NCI-H2196 treated with DMSO at 0.1 percent for 48 hours (cell line): ENCODE data around the gene MED31.
"Not testable (repeated sequence)": the region's sequence is repeated elsewhere in the genome, so short reads cannot be mapped to it uniquely, and the experiment has no call there.

Experiments
- DNase-seq: peaks from one replicate; lab custom pipeline; 2025; ENCODE audit not compliant: unreplicated experiment; lab: John Stamatoyannopoulos, UW

MED31 gene

DNA sequence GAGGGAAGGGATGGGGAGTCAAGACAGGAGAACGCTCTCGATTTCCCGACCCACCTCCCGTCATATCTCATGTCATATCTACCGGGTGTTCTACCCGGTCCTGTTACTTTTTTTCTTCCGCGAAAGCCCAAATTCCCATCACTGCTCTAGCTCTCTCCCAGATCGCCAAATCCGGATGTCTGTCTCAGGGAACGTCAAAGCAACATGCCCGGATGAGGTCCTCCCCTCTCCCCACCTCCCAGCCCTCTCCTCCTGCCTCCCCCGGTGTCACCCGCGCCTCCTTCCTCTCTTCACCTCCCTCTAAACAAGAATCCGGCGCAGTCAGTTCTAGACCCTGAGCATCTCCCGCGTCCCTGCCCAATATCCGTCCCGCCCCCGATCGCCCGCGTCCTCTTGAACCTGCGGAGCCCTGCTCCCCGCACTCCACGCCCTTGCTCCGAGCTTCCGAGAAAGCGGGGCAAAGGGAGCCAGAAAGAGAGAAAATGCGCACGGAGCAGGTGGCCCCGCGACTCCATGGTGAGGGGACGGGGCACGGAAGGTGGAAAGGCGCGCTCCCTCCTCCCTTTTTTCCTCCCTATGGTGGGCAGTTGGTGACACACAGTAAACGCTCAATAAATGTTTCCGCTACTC lies 4.4 kb upstream of the MED31 start:
- DNase-seq: not testable (repeated sequence)

DNA sequence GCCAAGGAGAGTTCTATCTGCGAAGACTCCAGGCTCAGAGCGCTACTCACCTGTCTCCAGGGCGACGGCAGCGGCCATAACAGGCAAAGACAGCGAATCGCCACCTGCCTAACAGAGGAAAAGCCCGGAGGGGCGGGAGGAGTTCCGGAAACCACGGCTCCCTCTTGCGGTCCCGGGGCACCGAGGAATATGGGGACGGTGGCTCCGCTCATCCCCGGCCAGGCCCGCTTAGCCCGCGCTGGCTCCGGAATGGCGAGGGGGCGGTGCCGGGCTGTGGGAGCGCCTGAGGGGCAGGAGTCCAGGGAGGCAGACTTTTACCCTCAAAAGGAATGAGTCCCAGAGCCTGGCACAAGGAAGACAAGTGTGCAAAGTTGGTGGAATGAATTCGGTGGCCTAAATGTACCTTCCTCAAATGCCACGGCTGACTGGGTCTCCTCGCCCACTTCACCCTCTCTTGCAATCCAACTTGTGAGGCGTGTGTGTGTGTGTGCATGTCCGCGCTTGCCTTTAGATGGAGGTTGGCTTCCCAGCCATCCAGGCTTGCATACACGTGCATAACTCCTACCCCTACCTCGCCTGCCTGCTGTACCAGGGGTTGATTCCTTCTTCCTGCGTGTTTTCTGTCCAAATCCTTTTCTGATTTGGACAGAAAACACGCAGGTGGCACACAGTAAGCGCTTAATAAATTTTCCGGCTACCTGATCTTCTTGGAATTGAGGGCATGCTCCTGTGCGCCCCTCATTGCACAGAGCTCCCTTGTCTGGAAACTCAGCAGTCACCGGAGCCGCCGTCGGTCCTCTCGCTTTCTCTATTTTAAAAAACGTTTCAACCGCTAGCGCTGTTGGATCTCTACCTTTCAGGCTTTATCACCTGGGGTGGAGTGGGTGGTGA lies 3.7 kb upstream of the MED31 start:
- peak; percentile 27 for DNase-seq

DNA sequence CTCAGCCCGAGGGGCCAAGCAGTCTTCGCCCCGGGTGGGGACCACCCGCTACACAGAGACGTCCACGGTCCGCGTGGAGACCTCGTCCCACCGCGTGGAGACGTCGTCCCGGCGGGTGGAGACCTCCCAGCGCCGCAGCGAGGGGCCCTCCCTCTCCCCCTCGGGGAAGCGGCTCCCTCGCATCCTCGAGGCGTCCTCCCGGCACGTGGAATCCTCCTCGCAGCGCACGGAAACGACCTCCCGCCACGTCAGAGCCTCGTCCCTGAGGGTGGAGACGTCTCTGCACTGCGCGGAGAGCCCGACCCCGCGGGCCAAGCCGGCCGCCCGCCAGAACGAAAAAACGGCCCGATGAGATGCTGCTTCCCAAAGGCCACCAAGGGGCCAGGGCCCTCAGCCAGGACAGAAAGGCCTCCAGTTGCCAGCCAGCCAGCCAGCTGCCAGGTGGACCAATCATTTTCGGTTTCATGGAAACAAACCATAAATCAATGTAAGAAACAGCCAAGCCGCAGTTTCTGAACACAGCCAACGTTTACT lies 581 bp upstream of the MED31 start:
- no peak for DNase-seq

DNA sequence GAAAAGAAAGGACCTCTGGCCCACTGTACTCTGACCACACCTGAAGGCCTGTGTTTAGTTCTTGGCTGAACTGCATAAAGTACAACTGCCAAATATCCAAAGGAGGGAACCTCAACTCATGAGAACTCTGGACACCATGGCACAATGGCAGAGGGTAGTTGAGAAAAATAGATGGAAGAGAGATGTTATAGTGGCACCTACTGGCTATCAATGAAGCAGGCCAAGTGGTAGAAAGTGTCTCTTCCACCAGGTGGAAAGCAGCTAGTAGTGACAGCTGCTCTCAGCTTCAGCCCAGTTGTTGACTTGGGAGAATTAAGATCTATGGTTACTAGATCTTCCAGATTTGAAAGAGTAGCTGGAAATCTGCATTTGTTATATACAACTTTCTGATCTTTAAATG lies 3.2 kb downstream of the MED31 start:
- peak; percentile 7 for DNase-seq

DNA sequence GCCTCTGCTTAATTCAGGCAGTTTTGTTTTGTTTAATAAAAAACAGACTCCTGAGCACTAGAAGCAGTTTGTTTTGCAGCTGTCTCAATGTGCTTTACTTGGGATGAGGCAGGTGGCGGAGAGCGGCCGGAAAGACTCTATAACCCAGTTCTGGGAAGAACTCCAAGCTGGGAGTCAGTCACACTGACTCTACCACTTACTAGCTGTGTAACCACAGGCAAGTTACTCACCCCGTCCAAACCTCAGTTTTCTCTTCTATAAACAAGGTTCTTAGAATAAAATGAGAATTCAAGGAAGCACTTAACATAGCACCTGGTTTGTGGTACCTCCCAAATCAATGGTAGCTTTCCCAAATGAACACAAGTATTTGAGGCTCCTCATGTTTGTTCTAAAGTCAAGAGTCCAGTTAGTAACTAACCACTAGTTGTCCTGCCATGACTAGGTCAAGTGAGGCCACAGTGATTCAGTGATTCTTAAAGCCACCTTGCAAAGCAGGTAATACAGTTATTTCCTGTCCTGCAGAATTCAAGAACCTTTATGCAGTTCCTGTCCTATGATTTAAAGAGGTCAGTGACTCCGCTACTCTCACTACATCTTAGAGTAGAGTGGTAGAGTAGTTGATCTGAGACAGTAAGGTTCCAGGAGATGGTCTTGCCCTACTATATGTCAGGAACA lies 7.8 kb downstream of the MED31 start:
- DNase-seq: peak; percentile 18

DNA sequence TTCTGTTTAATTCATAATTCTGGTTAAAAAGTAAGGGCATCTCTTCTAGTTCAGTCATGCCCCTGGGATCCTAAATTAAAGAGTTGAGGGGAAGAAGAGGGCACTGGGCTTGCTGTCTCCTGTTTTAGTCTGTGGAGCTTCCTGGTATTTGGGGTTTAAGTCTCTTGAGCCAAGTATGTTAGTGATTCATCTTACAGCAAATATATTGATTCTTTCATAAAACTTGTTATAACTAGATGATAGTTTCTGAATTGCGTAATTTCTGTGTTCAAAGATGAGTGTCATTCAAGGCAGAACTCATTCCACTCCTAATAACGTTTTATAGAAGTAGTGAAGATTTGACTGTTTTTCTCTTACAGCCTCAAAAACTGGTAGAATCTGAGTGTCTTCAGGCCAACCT lies 8.8 kb downstream of the MED31 start:
- no peak for DNase-seq

DNA sequence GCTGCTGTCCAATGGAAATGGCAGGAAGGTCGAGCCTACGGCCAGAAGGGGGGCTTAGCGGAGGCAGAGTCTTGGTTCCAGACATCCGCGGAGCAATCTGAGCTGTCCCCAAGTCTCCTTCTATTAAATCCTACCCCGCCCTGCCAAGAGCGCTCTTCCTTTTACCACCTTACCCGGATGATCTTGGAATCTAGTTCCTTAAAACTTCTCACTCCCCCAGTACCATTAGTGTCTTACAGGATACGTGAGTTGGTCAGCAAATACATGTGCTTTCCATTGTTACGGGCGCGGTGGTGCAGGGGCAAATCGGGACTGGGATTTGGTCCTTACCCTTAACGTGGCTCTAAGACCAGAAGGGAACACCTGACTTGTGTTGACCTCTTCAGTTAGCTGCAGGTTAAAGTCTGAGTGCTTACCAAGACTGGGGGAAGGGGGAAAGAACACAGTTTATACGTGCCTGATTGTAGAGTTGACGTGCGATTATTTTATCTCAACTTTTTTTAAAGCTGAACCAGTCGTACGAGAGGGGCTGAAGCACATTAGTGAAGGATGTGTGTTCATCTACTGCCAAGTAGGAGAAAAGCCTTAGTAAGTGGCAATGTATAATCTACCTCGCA lies 10.1 kb downstream of the MED31 start:
- no peak for DNase-seq

DNA sequence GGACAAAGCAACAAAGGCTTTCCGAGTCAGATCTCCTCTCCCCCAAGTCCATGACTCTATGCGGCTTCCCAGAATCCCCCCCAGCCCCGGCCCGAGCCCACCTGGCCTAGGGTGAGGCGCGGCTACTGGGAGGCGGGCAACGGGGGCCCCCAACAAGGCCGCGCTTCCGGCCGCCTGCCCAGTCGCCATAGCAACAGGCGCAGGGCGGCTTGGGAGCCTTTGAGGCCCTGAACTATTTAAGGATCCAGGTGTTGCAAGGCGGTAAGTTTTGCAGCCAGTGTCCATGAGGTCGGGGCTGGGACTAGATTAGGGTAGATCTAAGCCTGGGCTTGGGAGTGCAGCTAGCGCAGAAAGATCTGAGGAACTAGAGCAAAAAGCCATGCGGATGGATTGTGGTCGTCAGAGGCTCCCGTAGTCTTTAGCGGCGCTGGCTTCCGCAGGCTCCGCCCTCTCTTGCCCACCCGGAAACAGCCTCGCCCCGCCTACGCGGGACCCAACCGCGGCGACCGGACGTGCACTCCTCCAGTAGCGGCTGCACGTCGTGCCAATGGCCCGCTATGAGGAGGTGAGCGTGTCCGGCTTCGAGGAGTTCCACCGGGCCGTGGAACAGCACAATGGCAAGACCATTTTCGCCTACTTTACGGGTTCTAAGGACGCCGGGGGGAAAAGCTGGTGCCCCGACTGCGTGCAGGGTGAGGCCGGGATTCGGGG lies 10.7 kb downstream of the MED31 start, which contains the start of the genes KIAA0753 and TXNDC17:
Gene KIAA0753 (minus strand): TSS at position 176 of the 711 bp plus-strand sequence. CDS start 5,608 bp downstream, outside the sequence.
Gene TXNDC17 (plus strand): TSS at position 525 of the 711 bp plus-strand sequence. CDS start 23 bp downstream, at position 548.
- DNase-seq: peak; percentile 62

DNA sequence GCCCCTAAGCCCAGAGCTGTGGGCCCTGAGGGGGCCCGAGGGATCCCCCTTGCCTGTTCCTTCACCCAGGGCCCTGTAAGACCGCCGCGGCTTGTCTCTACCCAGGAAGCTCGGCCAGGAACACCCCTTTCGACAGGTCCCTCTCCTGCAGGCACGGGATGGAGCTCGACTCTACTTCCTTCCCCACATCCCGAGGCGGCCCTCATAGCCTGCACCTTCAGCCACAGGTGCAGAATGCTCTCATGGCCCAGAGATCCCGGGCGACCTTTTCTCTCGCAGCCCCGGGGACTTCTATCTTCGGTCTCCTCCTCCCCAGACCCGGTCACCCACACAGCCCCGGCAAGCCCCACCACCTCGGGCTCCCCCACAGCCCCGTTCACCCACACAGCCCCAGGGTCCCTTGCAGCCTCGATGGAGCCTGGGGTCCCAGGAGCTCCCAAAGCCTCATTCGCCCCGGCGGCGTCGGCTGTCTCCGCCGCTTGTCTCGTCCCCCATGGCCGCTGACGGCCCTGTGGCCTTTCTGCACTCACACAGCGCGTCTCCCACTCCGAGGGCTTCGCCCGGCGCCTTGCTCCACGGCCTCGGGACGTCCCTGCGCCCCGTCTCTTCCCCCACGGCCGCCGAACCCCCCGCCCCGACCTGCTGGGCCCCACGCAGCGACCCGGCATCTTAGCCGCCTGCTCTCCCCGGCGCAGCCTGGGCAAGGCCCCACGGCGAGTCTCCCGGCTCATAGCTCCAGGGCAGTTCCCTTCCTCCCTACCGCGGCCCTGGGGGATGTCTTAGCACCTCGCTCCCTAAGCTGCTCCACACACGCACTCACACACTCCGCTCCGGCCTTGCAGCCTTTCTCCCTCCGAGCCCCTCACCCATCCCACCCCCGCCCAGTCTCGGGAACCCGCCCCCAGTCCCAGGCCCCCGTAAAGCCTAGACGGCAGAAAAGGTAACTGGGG lies 11.5 kb downstream of the MED31 start:
- no peak for DNase-seq

DNA sequence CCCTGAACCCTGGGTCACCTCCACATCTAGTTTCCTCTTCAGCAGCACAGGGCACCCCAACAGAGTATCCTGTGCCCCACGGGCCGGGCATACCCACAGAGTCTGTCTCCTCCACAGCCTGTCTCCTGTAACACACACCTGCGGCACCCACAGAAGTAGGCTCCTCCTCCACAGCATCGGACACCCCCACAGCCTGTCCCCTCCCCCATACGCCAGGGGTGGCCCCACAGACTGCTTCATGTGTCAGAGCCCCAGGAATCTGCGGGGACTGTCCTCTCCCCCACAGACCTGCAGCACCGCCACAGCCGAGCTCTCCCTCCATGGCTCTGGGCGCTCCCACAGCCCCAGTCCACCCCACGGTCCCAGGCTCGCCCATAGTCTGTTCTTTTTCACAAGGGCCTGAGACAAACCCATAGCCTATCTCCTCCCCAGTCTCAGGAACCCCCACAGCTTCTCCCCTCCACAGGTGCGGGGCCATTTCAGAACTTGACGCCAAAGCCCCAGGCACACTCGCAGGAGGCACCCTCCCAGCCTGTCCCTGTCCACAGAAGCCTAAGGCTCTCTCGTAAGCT lies 12.3 kb downstream of the MED31 start:
- DNase-seq: no peak

DNA sequence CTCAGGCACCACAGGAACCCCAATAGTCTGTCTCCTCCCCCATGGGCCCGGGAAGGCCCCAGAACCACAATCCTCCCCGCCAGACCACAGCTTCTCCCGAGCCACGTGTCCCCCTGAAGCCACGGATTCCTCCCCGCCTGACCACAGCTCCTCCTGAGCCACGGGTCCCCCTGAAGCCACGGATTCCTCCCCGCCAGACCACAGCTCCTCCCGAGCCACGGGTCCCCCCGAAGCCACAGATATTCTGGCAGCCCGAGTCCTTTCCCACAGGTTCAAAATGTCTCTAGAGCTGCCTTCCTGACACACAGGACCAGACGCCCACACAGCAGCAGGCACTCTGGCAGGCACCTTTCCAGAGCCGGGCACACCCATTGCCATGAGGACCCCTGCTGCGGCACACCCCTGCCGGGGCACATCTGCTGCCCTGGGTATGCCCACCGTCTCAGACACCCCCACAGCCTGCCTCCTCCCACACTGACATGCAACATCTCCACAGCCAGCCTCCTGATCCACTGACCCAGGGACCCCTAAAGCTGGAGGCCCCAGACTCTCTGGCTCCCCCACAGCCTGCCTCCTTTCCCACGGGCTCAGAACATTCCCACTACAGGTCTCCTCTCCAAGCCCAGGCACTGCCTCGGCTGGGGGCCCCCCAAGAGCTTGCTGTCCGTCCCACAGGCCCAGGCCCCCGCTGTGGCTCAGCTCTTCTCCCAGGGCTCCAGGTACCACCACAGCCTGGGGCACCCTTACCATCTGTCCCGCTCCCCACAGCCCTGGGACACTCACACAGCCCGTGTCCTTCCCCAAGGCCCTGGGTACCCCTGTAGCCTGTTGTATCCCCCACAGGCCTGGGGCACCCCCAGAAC lies 13.1 kb downstream of the MED31 start:
- no peak for DNase-seq

DNA sequence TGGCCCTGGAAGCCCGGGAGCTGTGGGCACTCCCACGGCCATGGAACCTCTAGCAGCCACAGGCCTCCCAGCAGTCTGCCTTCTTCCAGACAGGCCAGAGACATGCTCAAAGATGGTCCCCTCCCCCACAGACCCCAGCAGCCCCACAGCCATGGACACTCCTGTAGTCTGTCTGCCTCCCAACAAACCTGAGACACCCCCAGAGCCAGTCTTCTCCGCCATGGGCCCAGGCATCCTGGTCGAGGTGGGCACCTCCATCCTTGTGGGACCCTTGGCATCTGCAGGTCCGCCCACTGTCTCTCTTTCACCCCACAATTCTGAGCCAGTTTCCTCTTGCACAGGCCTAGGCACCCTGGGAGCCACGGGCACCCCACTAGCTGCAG lies 14.0 kb downstream of the MED31 start:
- no peak for DNase-seq

DNA sequence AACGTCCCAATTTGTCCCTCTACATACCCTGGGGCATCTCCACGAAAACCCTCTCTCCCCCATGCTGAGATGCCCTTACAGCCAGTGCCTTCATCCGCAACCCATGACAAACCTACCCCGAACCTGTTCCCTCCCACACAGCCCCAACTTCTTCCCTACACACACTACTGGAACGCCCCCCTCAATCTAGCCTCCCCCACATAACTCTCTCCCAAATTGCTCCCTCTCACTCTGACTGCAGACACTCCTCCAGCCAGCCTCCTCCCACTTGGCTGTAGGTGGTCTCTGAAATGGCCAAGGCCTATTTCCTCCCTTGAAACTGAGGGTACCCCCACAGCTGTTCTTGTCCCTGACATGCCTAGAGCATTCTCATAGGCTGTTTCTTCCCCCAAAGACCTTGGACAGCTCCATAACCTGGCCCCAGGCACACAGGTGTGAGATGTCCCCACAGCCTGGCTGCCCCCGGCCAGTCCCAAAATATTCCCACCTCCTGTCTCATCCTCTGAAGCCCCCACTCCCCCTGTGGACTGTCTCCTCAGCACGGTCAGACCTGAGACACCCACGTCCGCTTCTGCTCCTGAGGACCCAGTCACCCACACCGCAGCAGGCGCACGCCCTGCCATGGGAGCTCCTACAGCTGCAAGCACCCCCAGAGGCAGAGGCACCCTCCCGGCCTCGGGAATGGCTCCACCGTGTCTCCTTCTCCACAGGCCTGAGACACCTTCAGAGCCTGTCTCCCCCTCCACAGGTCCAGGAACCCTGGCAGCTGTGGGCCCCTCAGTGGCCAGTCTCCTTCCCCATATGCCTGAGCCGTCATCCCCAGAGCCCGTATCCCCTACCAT lies 14.6 kb downstream of the MED31 start:
- no peak for DNase-seq

DNA sequence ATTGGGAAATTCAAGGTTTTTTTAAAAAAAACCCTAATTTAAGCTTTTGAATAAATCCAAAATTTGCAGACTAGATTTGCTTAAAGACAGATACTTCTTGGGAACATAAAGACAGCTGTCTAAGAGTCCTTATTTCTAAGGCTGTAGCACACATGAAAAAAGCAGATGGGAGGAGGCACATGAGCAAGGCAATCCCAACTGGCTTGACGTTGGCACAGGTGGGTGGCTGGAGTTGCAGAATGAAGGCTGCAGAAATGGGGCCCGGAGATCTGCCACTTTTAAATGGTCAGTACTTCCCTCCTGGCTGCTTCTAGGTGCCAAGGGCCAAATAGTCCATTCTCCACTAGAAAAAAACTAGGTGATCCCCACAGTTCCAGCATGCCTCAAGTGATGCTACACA lies 15.3 kb downstream of the MED31 start:
- no peak for DNase-seq

DNA sequence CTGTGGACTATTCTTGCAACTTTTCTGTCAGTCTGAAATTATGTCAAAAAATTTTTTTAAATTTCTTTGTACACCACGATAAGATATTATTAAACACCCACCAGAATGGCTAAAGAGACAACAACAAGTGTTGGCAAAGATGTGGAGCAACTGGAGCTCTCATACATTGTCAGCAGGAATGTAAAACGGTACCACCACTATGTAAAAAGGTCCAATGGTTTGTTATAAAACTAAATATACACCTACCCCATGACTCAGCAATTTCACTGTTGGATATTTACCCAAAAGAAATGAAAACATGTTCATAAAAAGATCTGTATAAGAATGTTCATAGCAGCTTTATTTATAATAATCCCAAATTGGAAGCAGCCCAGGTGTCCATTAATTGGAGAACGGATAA lies 18.1 kb downstream of the MED31 start:
- no peak for DNase-seq

DNA sequence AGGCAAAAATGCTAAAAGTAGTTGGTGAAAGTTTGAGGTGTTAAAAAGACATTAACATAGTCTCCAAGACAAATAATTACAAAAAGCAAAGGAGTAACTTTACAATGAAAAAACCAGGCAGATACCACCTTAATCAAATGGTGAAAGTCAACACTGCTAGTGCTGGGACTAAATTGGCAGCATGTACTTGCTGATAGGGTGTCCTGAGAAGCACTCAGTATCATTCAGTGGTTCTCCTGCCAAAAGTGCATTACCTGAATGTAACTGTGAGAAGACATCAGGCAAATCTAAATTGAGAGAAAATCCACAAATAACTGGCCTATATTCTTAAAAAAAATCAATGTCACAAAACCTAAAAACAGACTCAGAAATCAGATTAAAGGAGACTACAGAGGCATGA lies 18.9 kb downstream of the MED31 start:
- no peak for DNase-seq

DNA sequence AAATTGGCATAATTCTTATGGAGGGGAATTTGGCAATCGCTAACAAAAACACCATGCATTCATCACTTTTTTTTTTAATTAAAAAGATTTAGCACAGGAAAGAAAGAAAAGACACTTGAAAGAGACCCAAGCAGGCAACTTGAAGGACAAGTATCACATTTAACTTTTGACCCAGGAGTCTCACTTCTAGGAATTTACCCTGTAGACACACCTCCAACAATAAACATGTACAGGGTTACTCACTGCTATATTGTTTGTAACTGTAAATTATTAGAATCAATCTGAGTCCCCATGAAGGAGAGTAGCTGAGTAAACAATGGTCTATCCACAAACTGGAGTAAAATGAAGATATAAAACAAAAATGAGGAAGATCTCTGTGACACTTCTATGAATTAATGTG lies 21.0 kb downstream of the MED31 start:
- no peak for DNase-seq
